Brain microvascular endothelial cell (primary cell): ENCODE measurements around the gene DPM1.

Experiments used
- DNase-seq: peaks from one replicate; pipeline ENCODE4 v3.0.0-alpha.2; 2020
- H3K27ac ChIP-seq: fragments of 250-450 bp; sonication (Bioruptor Pico); 2 replicates; pipeline ENCODE4 v1.5.1; 2020; ENCODE audit warnings: mild to moderate bottlenecking, moderate library complexity
- H3K27me3 ChIP-seq: fragments of 250-450 bp; sonication (Bioruptor Pico); replicated peaks from 2 replicates; pipeline ENCODE4 v1.5.1; 2020; ENCODE audit warnings: mild to moderate bottlenecking
- H3K36me3 ChIP-seq: fragments of 250-450 bp; sonication (Bioruptor Pico); replicated peaks from 2 replicates; pipeline ENCODE4 v1.5.1; 2020; ENCODE audit warnings: mild to moderate bottlenecking
- H3K4me3 ChIP-seq: 2 replicates; pipeline ENCODE4 v1.5.1; 2011; ENCODE audit warnings: low read depth, mild to moderate bottlenecking, control low read depth, low read length, moderate library complexity
- in situ Hi-C: cut with HindIII; loops from 2 replicates; pipeline ENCODE4 v1.10.0; 2017; ENCODE audit warnings: low sequenced_read_pairs, low pct_ligation_motif_present
- TF ChIP-seq, protein P1 (sequence below): IDR thresholded peaks from 2 replicates; pipeline ENCODE4 v1.5.1; 2011; ENCODE audit warnings: low read depth, mild to moderate bottlenecking, moderate library complexity, low read length, control low read depth, inconsistent platforms; ENCODE audit errors: missing control alignments

DPM1 gene

GRCh38 chr20:50993876-50994275 lies 35.5 kb upstream of the DPM1 start:
- Histone ChIP-seq H3K27me3 (no peaks in the 10 kb centered on the region), H3K36me3 (no peaks in the 10 kb centered on the region), H3K27ac (no peak overlapping the region), H3K4me3 (no peak overlapping the region)
- TF ChIP-seq, protein P1, sequence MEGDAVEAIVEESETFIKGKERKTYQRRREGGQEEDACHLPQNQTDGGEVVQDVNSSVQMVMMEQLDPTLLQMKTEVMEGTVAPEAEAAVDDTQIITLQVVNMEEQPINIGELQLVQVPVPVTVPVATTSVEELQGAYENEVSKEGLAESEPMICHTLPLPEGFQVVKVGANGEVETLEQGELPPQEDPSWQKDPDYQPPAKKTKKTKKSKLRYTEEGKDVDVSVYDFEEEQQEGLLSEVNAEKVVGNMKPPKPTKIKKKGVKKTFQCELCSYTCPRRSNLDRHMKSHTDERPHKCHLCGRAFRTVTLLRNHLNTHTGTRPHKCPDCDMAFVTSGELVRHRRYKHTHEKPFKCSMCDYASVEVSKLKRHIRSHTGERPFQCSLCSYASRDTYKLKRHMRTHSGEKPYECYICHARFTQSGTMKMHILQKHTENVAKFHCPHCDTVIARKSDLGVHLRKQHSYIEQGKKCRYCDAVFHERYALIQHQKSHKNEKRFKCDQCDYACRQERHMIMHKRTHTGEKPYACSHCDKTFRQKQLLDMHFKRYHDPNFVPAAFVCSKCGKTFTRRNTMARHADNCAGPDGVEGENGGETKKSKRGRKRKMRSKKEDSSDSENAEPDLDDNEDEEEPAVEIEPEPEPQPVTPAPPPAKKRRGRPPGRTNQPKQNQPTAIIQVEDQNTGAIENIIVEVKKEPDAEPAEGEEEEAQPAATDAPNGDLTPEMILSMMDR = no peak
- in situ Hi-C loops = loop anchor here (25.0 kb wide), 1 partner anchor 318 kb away; no protein-coding TSS in a partner anchor
- no peak for DNase-seq

GRCh38 chr20:50992733-50993457 lies 34.6 kb upstream of the DPM1 start:
- in situ Hi-C loops = loop anchor here (25.0 kb wide), 1 partner anchor 319 kb away; no protein-coding TSS in a partner anchor
- peak; percentile 85 for DNase-seq
- Histone ChIP-seq H3K36me3 (no peaks in the 10 kb centered on the region), H3K27me3 (no peaks in the 10 kb centered on the region), H3K27ac (no peak overlapping the region), H3K4me3 (no peak overlapping the region)
- TF ChIP-seq, protein P1 = peak; percentile 84

DNA sequence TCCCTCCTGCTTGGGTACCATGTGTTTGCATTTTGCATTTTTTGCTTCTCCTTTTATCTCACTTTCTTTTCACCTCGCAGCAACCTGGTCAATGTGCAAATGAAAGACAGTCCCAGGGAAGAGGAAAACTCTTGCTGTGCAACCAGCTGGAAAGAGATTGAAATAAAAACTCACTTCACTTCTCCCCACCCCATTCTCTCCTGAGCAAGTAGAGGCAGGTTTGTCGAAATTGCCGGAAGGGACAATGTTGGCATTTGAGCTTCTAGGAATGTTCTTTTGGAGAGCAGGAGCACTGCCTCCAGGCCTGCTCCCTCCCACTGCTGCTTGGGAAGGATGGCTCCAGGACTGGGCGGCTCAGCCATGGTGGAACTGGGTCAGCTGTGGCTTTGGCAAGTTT lies 34.0 kb upstream of the DPM1 start:
- Histone ChIP-seq H3K4me3 (no peak overlapping the region), H3K27me3 (no peaks in the 10 kb centered on the region), H3K27ac (no peak overlapping the region), H3K36me3 (no peaks in the 10 kb centered on the region)
- TF ChIP-seq, protein P1 = no peak
- in situ Hi-C loops = loop anchor here (25.0 kb wide), 1 partner anchor 320 kb away; no protein-coding TSS in a partner anchor
- no peak for DNase-seq

DNA sequence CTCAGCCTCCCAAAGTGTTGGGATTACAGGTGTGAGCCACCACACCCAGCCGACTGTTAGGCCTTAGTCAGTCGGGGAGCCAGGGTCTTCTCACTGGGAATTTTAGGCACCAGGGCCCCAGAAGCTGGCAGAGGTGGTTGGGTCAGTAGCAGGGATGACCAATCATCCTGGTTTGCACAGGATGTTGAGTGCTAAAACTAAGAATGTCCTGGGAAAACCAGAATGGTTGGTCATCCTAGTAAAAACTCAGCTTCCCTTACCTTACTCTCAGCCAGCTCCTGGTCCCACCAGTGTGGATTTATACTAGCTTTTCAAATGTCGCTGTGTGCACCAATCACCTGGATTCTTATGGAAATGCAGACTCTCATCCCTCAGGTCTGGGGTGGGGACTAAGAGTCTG lies 32.7 kb upstream of the DPM1 start:
- no peak for DNase-seq
- Histone ChIP-seq H3K4me3 (no peak overlapping the region), H3K36me3 (no peaks in the 10 kb centered on the region), H3K27ac (no peak overlapping the region), H3K27me3 (no peaks in the 10 kb centered on the region)
- TF ChIP-seq, protein P1 = no peak
- in situ Hi-C loops = loop anchor here (25.0 kb wide), 1 partner anchor 321 kb away; no protein-coding TSS in a partner anchor

DNA sequence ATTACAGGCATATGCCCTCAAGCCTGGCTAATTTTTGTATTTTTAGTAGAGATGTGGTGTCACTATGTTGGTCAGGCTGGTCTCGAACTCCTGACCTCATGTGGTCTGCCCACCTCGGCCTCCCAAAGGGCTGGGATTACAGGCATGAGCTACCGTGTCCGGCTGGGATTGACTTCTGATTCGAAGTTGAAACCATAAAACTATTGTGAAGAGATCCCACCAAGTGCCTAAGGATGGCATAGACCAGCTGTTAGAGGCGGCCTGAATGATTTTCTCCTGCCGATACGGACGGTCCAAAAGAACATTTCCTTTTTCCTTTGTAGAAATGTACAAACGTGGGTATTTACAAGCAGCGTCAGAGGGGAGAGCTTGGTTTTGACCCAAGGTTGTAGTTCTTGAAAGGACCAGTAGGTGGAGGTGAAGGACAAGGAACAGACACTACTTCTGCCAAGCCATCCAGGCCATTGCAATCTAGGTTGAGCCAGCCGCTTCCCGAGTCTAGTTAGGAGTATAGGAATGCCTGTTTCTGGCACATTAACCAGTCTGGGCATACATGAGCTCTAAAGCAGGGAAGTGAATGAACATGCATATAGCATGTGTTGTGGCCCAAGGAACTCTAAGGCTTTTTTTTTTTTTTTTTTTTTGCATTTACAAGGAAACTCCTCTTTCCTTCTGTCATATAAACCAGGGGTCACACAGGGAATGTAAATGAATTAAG lies 29.3 kb upstream of the DPM1 start:
- peak overlapping the region; percentile 20 for H3K27ac ChIP-seq
- no peak overlapping the region for H3K4me3 ChIP-seq
- H3K27me3 ChIP-seq = no peaks in the 10 kb centered on the region
- H3K36me3 ChIP-seq = no peaks in the 10 kb centered on the region
- in situ Hi-C loops = loop anchor here (25.0 kb wide), 1 partner anchor 325 kb away; no protein-coding TSS in a partner anchor
- TF ChIP-seq, protein P1 = peak; percentile 90
- peak; percentile 89 for DNase-seq
